HG02840 (cell line): ENCODE results near the gene COX6B1.
A peak's percentile ranks its signal among the peaks of the same experiment; 100 is the strongest.
"Not testable (repeated sequence)": the region's sequence is repeated elsewhere in the genome, so short reads cannot be mapped to it uniquely, and the experiment has no call there.

Source experiments
- ATAC-seq: cut with Tn5 transposase; IDR thresholded peaks from one replicate; pipeline ENCODE4 v1.9.1; 2021; ENCODE audit warnings: mild to moderate bottlenecking, moderate library complexity, moderate number of reproducible peaks; ENCODE audit not compliant: unreplicated experiment, low FRiP score

The COX6B1 gene, protein sequence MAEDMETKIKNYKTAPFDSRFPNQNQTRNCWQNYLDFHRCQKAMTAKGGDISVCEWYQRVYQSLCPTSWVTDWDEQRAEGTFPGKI

DNA sequence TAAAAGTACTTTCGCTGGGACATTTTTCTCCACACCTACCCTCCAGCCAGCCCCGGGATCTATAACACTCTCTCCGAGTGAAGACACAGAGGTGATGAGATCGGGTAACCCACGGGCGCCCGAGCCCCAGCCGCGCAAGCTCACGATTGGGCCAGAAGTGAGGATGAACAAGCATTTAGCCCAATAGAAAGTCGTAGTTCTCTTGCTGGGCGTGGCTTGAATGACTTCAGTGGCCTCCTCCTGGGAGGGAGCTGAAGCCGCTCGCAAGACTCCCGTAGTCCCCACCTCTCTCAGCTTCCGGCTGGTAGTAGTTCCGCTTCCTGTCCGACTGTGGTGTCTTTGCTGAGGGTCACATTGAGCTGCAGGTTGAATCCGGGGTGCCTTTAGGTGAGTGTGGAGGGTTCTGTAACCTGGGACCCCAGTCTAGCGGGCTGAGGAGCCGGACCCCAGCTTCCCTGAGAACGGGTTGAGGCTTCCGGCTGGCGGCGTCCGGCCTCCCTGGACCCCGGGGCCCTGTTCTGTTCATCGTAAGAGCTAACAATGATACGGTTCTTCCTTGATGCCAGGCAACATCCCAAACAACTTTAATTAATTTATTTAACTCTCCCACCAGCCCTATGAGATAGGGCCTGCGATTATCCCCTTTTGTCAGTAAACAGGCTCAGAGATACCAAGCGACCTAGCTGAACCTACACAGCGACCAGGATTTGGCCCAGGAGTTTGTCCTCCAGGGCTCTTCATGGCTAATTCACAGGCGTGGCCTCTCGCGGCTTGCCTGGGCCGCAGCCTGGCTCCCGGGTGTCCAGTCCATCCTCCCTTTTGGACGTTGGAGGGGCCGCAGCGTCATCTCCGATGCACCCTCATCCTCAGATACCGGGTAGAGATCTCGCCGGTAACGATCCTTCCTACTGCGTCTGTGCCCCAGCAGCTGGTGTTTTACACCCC lies at the start of gene COX6B1:
TSS of gene COX6B1 (plus strand) at position 307 of the 945 bp plus-strand sequence. CDS start 2,921 bp downstream, outside the sequence.
- ATAC-seq = peak; percentile 51

DNA sequence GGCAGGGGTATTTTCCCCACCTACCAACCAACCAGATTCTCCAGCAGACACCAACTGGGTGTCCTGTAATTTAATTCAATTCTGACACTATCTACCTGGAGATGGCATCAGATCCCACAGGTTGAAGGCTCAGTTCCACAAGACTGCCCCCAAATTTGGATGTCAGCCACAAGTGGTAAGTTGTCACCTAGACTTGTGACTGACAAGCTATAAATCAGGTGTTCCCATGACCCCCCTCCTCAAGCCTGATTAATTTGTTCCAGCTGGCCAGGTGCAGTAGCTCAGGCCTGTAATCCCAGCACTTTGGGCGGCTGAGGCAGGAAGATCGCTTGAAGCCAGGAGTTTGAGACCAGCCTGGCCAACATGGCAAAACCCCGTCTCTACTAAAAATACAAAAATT lies 46.2 kb upstream of the COX6B1 start:
- ATAC-seq = no peak

DNA sequence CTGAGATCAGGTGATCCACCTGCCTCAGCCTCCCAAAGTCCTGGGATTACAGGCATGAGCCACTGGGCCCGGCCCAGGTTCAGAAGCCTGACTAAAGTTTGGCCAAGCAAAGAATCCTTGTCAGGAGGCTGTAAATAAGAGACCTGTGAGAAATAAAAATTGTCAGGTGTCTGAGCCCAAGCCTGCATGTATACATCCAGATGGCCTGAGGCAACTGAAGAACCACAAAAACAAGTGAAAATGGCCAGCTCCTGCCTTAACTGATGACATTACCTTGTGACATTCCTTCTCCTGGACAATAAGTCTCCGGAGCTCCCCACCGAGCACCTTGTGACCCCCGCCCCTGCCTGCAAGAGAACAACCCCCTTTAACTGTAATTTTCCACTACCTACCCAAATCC lies 43.7 kb upstream of the COX6B1 start:
- ATAC-seq = not testable (repeated sequence)

DNA sequence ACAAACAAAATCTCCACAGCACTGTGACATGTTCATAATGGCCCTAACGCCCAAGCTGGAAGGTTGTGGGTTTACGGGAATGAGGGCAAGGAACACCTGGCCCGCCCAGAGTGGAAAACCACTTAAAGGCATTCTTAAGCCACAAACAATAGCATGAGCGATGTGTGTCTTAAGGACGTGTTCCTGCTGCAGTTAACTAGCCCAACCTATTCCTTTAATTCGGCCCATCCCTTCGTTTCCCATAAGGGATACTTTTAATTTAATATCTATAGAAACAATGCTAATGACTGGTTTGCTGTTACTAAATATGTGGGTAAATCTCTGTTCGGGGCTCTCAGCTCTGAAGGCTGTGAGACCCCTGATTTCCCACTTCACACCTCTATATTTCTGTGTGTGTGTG lies 41.0 kb upstream of the COX6B1 start:
- ATAC-seq = not testable (repeated sequence)

DNA sequence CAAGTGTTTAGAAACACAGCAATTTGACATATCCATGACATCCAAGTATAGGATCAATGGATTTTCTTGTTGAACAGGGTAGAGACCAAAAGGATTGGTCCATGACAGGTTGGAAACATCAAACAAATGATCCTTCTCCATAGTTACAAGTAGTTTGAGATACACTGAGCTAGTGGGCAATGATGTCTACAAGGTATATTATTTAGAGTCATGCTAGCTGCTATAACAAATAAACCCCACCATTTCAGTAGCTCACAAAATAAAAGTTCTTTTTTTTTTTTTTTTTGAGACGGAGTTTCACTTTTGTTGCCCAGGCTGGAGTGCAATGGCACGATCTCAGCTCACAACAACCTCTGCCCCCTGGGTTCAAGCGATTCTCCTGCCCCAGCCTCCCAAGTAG lies 40.5 kb upstream of the COX6B1 start:
- no peak for ATAC-seq

DNA sequence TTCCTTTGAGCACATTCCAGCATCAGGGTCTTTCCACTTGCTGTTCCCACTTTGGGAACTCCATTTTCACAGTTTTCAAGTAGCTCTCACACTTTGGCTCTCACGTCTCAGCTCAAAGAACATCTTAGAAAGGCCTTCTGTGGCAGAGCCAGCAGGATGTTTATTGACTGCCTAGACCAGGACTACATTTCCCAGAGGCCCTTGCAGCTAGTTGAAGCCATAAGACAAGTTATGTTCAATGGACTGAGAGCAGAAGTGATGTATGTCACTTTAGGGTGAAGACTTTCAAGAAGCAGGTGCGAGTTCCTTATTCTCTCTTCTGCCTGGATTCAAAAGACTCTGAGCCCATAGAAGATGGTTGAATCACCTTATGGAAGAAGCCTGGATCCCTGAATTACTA lies 39.9 kb upstream of the COX6B1 start:
- ATAC-seq = no peak

DNA sequence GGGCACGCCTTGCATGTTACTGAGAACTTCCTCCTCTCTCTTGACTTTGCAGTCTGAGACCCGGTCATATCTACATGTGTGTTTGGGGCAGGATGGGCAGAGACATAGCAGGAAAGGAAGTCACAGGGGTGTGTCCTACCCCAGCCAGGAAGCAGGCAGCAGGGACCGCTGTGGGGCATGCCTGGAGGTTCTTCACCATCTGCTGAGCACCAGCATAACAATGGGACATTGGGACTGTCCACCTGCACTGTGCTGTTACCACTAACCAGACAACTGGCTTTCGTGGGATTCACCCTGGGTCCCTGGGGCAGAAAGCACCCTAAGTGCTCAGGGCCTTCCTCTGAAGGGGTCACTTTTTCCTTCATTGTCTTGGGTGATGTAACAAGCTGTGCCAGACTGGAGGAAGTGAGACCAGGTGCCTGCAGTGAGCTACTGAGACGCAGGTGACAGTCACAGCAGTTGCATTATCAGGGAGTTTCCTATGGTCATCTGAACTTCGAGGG lies 38.2 kb upstream of the COX6B1 start:
- ATAC-seq = no peak

DNA sequence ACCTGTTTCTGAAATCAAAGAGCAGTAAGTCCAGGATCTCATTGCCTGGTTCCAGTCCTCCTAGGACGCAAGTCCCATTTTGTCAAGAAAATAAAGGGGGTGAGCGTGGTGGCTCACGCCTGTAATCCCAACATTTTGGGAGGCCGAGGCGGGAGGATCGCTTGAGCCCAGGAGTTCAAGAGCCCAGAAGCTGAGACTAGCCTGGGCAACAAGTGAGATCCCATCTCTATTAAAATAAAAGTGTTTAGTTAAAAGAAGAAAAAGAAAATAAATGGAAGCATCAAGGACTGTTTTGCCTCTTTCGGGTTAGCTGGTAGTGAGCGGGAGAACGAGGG lies 35.9 kb upstream of the COX6B1 start:
- no peak for ATAC-seq

DNA sequence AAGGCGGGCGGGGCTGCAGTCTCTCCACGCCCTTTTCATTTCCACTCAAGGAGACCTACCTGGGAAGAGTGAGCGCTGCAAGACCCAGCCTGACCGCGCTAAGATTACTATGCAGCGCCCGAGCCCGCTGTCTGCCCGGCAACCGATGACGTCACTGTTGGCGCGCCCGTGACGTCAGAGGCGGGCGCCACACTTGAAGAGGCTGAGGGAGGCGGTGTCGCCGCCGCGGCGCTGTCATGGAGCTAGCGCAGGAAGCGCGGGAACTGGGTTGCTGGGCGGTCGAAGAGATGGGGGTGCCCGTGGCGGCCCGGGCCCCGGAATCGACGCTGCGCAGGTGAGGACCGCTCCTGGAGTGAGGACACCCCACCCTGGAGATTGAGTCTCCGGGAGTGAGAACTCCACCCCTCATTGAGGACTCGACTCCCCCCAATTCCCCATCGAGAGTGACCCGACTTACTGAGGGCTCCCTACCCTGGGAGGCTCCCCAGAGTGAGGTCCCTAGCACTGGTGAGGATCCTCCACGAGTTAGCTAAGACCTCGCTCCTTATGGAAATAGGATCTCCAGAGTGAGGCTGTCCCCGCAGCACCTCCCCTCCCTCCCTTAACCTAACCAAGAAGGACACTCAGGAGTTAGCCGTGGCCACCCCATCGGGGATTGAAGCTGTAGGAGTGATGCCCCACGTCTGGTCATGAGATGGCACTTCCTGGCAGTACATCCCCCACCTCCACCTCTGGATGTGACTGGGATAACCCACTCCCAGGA lies 35.4 kb upstream of the COX6B1 start, which contains the start of gene HAUS5:
TSS of gene HAUS5 (plus strand) at position 177 of the 763 bp plus-strand sequence. CDS start at position 237, 60 bp downstream.
- ATAC-seq = peak; percentile 79

DNA sequence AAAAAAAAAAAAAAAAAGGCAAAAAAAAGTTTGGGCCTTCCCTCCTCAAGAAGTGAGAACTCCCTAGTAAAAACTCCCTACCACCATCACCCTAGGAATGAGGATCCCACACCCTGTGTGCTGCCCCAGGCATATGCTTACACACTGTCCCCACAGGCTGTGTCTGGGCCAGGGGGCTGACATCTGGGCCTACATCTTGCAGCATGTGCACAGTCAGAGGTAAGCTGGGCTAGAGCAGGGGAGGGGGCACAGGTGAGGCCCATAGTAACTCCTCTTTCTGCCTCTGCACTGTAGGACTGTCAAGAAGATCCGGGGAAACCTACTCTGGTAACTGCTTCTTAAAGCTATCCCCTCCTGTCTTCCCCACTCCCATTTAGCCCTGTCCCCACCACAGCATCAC lies 34.5 kb upstream of the COX6B1 start:
- no peak for ATAC-seq

DNA sequence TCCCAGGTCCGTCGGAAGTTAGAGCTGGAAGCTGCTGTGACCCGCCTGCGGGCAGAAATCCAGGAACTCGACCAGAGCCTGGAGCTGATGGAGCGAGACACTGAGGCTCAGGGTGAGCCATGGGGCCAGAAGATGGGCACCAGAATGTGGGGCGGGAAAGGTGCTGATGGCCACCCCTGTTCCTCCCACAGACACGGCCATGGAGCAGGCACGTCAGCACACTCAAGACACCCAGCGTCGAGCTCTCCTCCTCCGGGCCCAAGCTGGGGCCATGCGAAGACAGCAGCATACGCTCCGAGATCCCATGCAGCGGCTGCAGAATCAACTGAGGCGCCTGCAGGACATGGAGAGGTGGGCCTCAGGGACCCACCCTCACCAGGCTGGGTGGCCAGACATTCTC lies 33.1 kb upstream of the COX6B1 start:
- ATAC-seq = no peak

DNA sequence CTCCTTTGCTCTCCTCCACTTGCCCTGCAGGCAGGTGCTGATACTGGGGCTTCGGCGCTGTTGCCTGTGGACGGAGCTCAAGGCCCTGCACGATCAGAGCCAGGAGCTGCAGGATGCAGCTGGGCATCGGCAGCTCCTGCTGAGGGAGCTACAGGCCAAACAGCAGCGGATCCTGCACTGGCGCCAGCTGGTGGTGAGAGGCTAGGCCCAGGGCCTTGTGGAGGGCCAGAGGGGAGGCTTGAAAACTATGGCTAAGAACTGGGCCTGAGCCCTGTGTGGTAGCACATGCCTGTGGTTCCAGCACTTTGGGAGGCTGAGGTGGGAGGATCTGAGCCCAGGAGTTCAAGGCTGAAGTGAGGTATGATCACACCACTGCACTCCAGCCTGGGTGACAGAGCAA lies 29.3 kb upstream of the COX6B1 start:
- no peak for ATAC-seq

DNA sequence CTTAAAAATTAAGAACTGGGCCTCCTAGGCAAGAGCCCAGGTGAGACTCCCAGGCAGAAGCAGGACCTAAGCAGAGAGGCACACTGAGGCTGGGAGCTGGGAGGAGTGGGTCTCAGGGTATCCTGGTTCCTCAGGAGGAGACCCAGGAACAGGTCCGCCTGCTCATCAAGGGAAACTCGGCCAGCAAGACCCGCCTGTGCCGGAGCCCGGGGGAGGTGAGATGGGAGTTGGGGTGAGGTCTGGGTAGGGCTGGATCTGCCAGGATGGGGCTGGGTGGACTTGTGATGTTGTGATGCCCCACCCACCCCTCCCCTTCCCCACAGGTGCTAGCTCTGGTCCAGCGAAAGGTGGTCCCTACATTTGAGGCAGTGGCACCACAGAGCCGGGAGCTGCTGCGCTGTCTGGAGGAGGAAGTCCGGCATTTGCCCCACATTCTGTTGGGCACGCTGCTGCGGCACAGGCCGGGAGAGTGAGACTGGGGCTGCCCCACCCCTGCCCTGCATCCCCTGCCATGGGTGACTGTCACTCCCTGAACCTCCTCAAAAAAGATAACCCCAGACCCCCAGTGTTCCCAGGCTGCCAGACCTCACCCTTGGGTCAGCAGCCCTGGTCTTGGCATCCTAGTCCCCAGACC lies 28.7 kb upstream of the COX6B1 start:
- ATAC-seq = no peak

DNA sequence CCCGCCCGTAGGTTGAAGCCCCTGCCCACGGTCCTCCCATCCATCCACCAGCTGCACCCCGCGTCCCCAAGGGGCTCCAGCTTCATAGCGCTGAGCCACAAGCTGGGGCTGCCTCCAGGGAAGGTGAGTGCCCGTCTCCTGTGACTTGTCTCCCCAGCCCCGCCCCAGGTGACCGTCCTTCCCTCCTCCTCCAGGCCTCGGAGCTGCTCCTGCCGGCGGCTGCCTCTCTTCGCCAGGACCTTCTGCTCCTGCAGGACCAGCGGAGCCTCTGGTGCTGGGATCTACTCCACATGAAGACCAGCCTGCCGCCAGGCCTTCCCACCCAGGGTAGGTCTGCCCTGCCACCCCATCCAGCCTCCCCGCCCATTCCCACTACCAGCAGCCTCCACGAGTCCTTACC lies 28.1 kb upstream of the COX6B1 start:
- ATAC-seq = no peak

DNA sequence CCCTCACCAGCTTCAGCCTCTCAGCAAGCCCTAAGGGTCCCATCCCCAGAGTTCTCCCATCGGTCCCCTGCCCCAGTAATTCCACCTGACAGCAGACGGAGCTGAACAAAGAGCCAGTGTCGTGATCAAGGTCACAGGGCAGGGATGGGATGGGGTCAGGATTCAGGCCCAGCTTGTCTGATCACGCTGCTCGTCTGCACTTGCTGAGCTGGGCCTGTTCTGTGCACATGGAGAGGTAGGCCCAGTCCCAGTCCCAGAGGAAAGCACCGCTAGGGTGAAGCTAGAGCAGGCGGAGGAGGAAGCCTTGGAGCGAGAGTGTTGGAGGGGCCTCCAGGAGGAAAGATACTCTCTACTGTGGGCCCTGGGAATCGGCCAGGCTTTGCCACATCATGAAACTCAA lies 26.4 kb upstream of the COX6B1 start:
- ATAC-seq = no peak

DNA sequence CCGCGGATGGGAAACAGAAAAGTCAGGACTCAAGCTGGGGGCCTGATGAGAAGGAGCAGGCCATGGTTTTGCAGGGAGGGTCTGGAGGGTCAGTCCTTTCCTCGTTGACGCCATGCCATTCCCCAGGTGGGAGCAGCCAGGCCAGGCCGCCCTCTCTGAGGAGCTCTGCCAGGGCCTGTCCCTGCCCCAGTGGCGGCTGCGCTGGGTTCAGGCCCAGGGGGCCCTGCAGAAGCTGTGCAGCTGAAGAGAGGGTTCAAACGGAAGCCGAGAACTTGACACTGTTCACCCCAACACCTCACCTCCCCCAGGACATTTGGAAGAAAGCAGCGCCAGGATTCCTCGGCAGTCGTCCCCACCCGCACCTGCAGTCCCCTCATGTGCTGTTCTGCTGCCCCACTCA lies 25.4 kb upstream of the COX6B1 start:
- ATAC-seq = no peak

DNA sequence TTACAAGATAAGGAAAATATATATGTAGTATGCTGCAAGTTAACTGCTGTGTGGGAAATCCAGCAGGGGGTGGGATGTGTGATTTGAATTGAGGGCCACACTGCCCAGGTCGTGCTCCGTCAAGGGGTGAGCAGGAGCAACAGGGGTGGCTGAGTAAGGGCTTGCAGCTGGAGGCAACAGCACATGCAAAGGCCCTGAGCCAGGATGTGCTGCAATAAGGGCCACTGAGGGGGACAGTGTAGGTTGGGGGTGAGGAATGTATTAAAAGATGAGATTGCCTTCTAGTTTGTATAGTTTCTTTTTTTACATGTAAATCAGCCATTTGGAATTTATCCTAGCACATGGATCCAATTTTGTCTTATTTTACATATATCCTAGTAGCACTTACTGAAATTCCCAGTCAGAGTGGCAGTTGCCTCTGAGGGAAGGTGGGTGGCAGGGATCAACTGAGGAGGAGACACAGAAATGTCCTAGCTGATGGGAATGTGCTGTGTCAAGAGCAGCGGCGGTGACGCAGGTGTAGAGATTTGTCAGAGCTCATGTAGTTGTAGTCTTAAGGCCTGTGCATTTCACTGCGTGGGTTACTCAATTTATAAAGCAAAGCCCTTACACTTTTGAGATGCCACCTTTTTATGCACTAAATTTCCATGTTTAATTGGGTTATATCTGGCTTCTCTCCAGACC lies 24.7 kb upstream of the COX6B1 start:
- no peak for ATAC-seq

DNA sequence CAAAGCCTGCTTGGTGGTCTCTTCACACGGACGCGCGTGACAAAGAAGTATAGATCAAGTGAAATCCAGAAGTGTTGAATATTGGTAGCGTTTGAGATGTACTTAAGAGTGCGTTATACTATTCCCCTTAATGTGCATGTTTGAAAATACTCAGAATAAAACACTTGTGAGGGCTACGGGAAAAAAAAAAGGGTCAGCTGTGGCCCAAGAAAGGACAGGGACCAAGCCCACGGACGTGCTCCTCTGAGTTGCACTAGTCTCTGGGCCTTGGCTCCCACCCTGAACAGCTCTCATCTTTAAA lies 19.9 kb upstream of the COX6B1 start:
- ATAC-seq = no peak

DNA sequence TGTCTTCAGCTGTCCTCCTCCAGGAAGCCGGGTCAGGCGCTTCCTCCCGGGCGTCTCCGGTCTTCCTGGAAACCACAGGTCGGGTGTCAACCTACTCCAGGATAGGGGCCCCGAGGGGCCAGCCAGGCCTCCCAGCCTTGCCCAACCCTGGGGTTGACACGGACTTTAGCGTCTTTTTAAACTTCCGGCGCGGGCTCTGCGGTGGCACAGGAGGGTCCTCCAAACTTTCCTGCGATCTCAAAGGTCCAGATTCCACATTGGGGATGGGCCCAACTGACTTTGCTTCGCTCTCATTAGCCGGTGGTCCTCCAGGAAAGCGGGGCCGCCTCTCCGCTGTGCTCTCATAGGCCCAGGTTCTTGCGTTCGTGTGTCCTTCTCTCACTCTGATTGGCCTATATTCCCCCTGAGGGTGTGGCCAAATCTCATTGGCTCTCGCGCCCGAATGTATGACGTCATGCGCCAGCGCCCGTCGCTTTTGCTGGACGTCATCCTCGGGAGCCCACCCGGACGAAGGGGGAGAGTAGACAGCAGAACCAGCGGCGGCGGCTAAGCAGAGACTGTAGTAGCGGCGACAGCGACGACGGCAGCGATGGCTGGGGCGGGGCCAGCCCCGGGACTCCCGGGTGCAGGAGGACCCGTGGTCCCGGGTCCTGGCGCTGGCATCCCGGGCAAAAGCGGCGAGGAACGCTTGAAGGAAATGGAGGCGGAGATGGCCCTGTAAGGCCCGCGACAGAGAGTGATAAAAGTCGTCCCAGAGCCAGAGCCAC lies 19.4 kb upstream of the COX6B1 start, which contains the start of gene RBM42:
TSS of gene RBM42 (plus strand) at position 472 of the 767 bp plus-strand sequence. CDS start at position 590, 118 bp downstream.
- ATAC-seq = peak; percentile 97

DNA sequence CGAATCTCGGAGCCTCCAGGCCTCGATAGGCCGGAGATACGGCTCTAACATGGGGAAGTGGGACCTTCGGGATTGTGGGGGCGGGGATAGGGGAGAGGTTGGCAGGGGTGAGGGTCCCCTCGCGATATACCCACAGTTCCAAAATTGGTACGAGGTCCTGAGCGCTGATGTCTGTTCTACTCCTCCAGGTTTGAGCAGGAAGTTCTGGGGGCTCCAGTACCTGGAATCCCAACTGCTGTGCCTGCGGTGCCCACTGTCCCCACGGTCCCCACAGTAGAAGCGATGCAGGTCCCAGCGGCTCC lies 18.8 kb upstream of the COX6B1 start:
- peak; percentile 9 for ATAC-seq
